Sigmoid colon (tissue), 7 donors: ENCODE results near the gene RPL18A. TPM values are rescaled to one million over a fixed set of nuclear protein-coding genes. Genes with fewer than 3 reads are reported as not detected.

Experiments
- DNase-seq: peaks from one replicate; pipeline ENCODE4 v3.0.0-alpha.2; 2019
- H3K27ac ChIP-seq, 4 donors: fragments of 200-600 bp; sonication (generic); one replicate each; pipeline ENCODE4 v1.5.1; 2016 to 2019; ENCODE audit warnings: mild to moderate bottlenecking in 1 of 4
- H3K27me3 ChIP-seq, 3 donors: fragments of 200-600 bp; sonication (generic); one replicate each; pipeline ENCODE4 v1.5.1; 2019; ENCODE audit warnings: mild to moderate bottlenecking in 1 of 3
- H3K36me3 ChIP-seq, 4 donors: fragments of 200-600 bp; sonication (generic); one replicate each; pipeline ENCODE4 v1.5.1; 2016 to 2019
- H3K4me1 ChIP-seq, 4 donors: fragments of 200-600 bp; sonication (generic); one replicate each; pipeline ENCODE4 v1.5.1; 2017 to 2019
- H3K4me3 ChIP-seq, 4 donors: fragments of 200-600 bp; sonication (generic); one replicate each; pipeline ENCODE4 v1.5.1; 2017 to 2019; ENCODE audit warnings: mild to moderate bottlenecking in 2 of 4, moderate library complexity in 1 of 4
- H3K9me3 ChIP-seq, 4 donors: fragments of 200-600 bp in 3 of 4; sonication (generic) in 3 of 4; one replicate each; pipeline versions ENCODE4 v1.5.1 to v1.6.1; 2013 to 2019
- EP300 ChIP-seq, 4 donors: sonication (generic); formaldehyde crosslinking; IDR thresholded peaks; one replicate each; pipeline ENCODE4 v1.6.1; 2017; ENCODE audit warnings: antibody characterized with exemption in 4 of 4
- POLR2A ChIP-seq, 2 donors: fragments of 450-650 bp; IDR thresholded peaks; one replicate each; pipeline ENCODE4 v1.6.1; 2016; ENCODE audit warnings: antibody characterized with exemption in 2 of 2, mild to moderate bottlenecking in 2 of 2, moderate library complexity in 2 of 2
- POLR2AphosphoS5 ChIP-seq, 4 donors: sonication (generic); formaldehyde crosslinking; IDR thresholded peaks; one replicate each; pipeline ENCODE4 v1.6.1; 2017; ENCODE audit warnings: antibody characterized with exemption in 4 of 4
- WGBS, 2 donors: extraction: QIAGEN DNeasy Blood & Tissue Kit; methylation state at CpG; one replicate each; pipeline ENCODE4 v1.1.7; 2013; 5-methylcytosine and 5-hydroxymethylcytosine counted together
- intact Hi-C: fragments of 100-400 bp; cut with DNase I; formaldehyde crosslinking; loops from one replicate; pipeline ENCODE4 v1.15.1; 2023
- polyA plus RNA-seq, 3 donors: library from polyadenylated mRNA; stranded (reverse); fragments of 200-250 nt; gene quantifications; one replicate each; pipeline ENCODE4 v1.2.3, GENCODE V29; 2013
- total RNA-seq, 4 donors: library from RNA; depleted of rRNA; stranded (reverse); fragments of >200 nt; gene quantifications; one replicate each; pipeline ENCODE4 v1.1.0, GENCODE V29; 2016
- TF ChIP-seq, protein P1 (sequence below), 4 experiments: fragments of 450-650 bp in 3 of 4; fragments of 200-600 bp in 1 of 4; IDR thresholded peaks; one replicate each; pipeline ENCODE4 v1.5.1; 2016 to 2019; ENCODE audit warnings: antibody characterized with exemption in 4 of 4, mild to moderate bottlenecking in 3 of 4, moderate library complexity in 2 of 4
- donor health status: healthy with polysubstance abuse.
- donor health status: Bipolar disorder and iron deficiency.
- donor health status: healthy.

RPL18A gene
- total and polyA plus RNA-seq, 7 donors: 1,686 to 3,945 (median 2,372) TPM

DNA sequence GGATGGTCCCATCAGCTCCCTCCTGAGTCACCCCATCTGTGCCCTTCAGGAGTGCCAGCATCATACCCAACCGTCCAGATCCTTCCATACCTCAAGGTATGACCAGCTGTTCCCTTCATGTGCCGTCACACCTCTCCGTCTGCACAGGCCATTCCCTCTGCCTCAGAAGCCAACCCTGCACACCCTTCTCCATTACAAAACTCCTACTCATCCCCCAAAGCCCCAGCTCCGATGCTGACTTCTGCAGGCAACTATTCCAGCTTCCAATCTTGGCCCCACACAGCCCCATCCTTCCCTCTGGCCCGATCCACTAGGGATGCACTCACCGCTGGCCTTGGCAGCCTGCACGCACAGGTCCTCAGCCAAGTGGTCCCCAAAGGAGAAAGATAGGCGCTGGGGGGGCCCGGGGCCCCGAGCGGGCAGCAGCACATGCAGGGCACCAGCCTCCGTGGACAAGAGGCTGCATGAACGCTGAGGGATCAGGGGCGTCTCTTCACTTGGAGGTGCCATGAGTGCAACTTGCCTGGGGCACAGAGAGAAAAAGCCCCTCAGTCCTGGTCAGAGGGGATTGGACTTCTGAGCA, 15.7 kb upstream of the RPL18A start:
- no peak for DNase-seq
- 85 to 86% methylated on average over 14 of the region's 14 CpGs for WGBS, 2 donors
- TF ChIP-seq POLR2AphosphoS5 (IDR thresholded peaks at IDR 0.05) (no peak), POLR2A (IDR thresholded peaks at IDR 0.05) (no peak), EP300 (IDR thresholded peaks at IDR 0.05) (no peak)
- TF ChIP-seq, protein P1, sequence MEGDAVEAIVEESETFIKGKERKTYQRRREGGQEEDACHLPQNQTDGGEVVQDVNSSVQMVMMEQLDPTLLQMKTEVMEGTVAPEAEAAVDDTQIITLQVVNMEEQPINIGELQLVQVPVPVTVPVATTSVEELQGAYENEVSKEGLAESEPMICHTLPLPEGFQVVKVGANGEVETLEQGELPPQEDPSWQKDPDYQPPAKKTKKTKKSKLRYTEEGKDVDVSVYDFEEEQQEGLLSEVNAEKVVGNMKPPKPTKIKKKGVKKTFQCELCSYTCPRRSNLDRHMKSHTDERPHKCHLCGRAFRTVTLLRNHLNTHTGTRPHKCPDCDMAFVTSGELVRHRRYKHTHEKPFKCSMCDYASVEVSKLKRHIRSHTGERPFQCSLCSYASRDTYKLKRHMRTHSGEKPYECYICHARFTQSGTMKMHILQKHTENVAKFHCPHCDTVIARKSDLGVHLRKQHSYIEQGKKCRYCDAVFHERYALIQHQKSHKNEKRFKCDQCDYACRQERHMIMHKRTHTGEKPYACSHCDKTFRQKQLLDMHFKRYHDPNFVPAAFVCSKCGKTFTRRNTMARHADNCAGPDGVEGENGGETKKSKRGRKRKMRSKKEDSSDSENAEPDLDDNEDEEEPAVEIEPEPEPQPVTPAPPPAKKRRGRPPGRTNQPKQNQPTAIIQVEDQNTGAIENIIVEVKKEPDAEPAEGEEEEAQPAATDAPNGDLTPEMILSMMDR (IDR thresholded peaks at IDR 0.05): no peak
- peaks cover 0 to 18% (median 12%) of the 10 kb centered on the region in 4 donors for H3K4me1 ChIP-seq
- H3K36me3 ChIP-seq: no peaks in the 10 kb centered on the region
- intact Hi-C loops: no loop called here
- H3K9me3 ChIP-seq: no peaks in the 10 kb centered on the region
- H3K4me3 ChIP-seq: no peak overlapping the region
- H3K27me3 ChIP-seq: peaks cover 5 to 75% (median 63%) of the 10 kb centered on the region in 3 donors
- no peak overlapping the region for H3K27ac ChIP-seq

DNA sequence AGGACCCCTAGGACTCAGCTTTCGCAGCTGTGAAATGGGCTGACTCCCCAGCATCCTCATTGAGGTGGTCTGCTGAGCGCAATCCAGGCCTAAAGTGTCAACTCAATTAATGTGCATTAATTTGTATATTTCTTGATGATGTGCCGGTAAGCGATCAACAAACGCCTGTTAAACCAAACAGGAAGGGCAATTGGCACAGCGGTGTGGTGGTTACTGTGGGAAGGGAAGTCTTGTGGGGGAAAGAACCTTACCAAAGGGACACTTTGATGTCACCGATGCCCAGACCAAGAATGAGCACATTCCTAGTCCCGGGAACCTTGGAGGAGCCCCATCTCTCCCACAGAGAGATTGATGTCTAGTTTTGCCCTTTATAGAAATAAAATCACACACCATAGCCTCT, 13.6 kb upstream of the RPL18A start:
- H3K27me3 ChIP-seq: peaks cover 2 to 60% (median 52%) of the 10 kb centered on the region in 3 donors
- WGBS, 2 donors: 56 to 73% methylated on average over 8 of the region's 8 CpGs
- intact Hi-C loops: no loop called here
- TF ChIP-seq POLR2A (IDR thresholded peaks at IDR 0.05) (no peak), POLR2AphosphoS5 (IDR thresholded peaks at IDR 0.05) (no peak), EP300 (IDR thresholded peaks at IDR 0.05) (no peak)
- TF ChIP-seq, protein P1 (IDR thresholded peaks at IDR 0.05): no peak
- DNase-seq: no peak
- no peak overlapping the region for H3K4me3 ChIP-seq
- no peak overlapping the region for H3K27ac ChIP-seq
- no peaks in the 10 kb centered on the region for H3K9me3 ChIP-seq
- no peaks in the 10 kb centered on the region for H3K36me3 ChIP-seq
- peaks cover 0 to 18% (median 11%) of the 10 kb centered on the region in 4 donors for H3K4me1 ChIP-seq

DNA sequence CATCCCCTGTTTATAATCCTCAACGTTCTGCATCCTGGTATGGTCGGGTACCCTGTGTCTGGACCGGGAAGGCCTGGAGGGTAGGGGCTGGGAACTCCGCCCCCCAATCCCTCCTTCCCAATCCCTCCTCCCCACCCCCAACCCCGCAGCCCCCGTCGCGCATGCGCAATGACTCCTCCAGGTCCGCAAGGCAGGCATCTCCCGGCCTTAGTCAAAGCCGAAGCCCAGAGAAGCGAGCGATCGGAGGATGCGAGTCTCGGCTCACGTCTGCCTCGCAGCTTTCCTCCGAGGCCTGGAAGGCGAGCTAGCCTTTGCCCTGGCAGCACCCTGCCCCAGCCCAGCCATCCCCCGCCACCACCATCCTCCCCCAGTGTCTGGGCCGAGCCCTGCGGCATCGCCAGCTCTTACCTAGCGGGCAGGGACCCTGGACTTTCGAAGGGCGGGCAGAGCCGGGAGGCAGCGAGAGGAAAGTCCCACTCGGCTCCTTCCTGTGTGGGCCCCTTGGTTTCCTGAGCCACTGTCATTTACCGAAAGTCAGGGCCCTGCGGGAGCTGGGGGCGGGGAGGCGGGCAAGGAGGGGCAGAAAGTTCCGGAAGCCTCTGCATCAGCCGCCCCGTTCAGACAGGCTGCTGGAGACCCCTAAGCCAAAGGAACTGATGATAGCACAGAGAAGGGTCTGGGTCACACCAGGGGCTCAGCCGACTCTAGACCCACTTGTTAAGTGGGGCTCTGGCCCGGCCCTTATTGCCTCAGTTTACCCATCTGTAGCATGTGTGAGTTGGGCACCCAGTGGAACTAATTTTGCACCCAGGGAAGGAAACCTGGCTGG, 12.0 kb upstream of the RPL18A start, which contains the start of gene JAK3:
TSS of gene JAK3 (minus strand) at position 445 of the 829 bp plus-strand sequence. CDS start 3,565 bp downstream, outside the sequence.
- no peak for DNase-seq
- no peak for TF ChIP-seq POLR2A (IDR thresholded peaks at IDR 0.05)
- TF ChIP-seq EP300 (IDR thresholded peaks at IDR 0.05): no peak
- peak in 1 of 4 donors; percentile 23 for TF ChIP-seq POLR2AphosphoS5 (IDR thresholded peaks at IDR 0.05)
- TF ChIP-seq, protein P1 (IDR thresholded peaks at IDR 0.05): no peak
- 5 to 10% methylated on average over 40 of the region's 40 CpGs for WGBS, 2 donors
- intact Hi-C loops: no loop called here
- Histone ChIP-seq H3K36me3 (no peaks in the 10 kb centered on the region), H3K27ac (peak within 1 kb of the TSS; percentile 24 to 68 (median 60)), H3K4me3 (peak within 1 kb of the TSS in 3 of 4 donors; percentile 20 to 49 (median 45)), H3K4me1 (peaks cover 0 to 2% (median 0%) of the 10 kb centered on the region in 4 donors), H3K27me3 (peaks cover 0 to 44% (median 36%) of the 10 kb centered on the region in 3 donors), H3K9me3 (no peaks in the 10 kb centered on the region)

GRCh38 chr19:17848595-17849292, 11.0 kb upstream of the RPL18A start:
- H3K9me3 ChIP-seq: no peaks in the 10 kb centered on the region
- H3K27me3 ChIP-seq: peaks cover 0 to 34% (median 28%) of the 10 kb centered on the region in 3 donors
- 69 to 84% methylated on average over 14 of the region's 14 CpGs for WGBS, 2 donors
- H3K36me3 ChIP-seq: no peaks in the 10 kb centered on the region
- intact Hi-C loops: no loop called here
- peak overlapping the region in 1 of 4 donors; percentile 67 for H3K27ac ChIP-seq
- no peaks in the 10 kb centered on the region for H3K4me1 ChIP-seq
- TF ChIP-seq POLR2A (IDR thresholded peaks at IDR 0.05) (no peak), POLR2AphosphoS5 (IDR thresholded peaks at IDR 0.05) (no peak), EP300 (IDR thresholded peaks at IDR 0.05) (no peak)
- TF ChIP-seq, protein P1 (IDR thresholded peaks at IDR 0.05): no peak
- DNase-seq: no peak
- no peak overlapping the region for H3K4me3 ChIP-seq
